Muscle layer of duodenum (tissue), 2 donors: ENCODE measurements around the gene BRME1.

Experiments used
- H3K27ac ChIP-seq: one replicate; pipeline ENCODE4 v1.7.0; 2013; ENCODE audit warnings: mild to moderate bottlenecking, low read length
- H3K27me3 ChIP-seq: one replicate; pipeline ENCODE4 v1.7.0; 2013; ENCODE audit warnings: low read depth, mild to moderate bottlenecking, control low read depth, low read length
- H3K36me3 ChIP-seq, 2 donors: one replicate each; pipeline ENCODE4 v1.7.0; 2013; ENCODE audit warnings: low read length in 2 of 2, control low read depth in 1 of 2, mild to moderate bottlenecking in 1 of 2; ENCODE audit not compliant: insufficient read depth in 2 of 2, control insufficient read depth in 1 of 2
- H3K4me1 ChIP-seq, 2 donors: one replicate each; pipeline ENCODE4 v1.7.0; 2013; ENCODE audit warnings: low read length in 2 of 2, mild to moderate bottlenecking in 2 of 2, control low read depth in 1 of 2, moderate library complexity in 1 of 2; ENCODE audit not compliant: insufficient read depth in 2 of 2, control insufficient read depth in 1 of 2
- H3K4me3 ChIP-seq, 2 donors: one replicate each; pipeline ENCODE4 v1.7.0; 2013; ENCODE audit warnings: low read length in 2 of 2, low read depth in 1 of 2, mild to moderate bottlenecking in 1 of 2
- H3K9me3 ChIP-seq, 2 donors: one replicate each; pipeline ENCODE4 v1.7.0; 2013; ENCODE audit warnings: low read length in 2 of 2, control low read depth in 1 of 2, mild to moderate bottlenecking in 1 of 2; ENCODE audit not compliant: control insufficient read depth in 1 of 2
- donor health status: healthy.

Gene BRME1

GRCh38 chr19:13885826-13886365, 20.0 kb downstream of the BRME1 start:
- H3K4me1 ChIP-seq = peaks cover 3 to 17% of the 10 kb centered on the region in 2 donors
- no peak overlapping the region for H3K4me3 ChIP-seq
- no peaks in the 10 kb centered on the region for H3K9me3 ChIP-seq
- H3K36me3 ChIP-seq = no peaks in the 10 kb centered on the region
- no peak overlapping the region for H3K27ac ChIP-seq
- no peaks in the 10 kb centered on the region for H3K27me3 ChIP-seq

DNA sequence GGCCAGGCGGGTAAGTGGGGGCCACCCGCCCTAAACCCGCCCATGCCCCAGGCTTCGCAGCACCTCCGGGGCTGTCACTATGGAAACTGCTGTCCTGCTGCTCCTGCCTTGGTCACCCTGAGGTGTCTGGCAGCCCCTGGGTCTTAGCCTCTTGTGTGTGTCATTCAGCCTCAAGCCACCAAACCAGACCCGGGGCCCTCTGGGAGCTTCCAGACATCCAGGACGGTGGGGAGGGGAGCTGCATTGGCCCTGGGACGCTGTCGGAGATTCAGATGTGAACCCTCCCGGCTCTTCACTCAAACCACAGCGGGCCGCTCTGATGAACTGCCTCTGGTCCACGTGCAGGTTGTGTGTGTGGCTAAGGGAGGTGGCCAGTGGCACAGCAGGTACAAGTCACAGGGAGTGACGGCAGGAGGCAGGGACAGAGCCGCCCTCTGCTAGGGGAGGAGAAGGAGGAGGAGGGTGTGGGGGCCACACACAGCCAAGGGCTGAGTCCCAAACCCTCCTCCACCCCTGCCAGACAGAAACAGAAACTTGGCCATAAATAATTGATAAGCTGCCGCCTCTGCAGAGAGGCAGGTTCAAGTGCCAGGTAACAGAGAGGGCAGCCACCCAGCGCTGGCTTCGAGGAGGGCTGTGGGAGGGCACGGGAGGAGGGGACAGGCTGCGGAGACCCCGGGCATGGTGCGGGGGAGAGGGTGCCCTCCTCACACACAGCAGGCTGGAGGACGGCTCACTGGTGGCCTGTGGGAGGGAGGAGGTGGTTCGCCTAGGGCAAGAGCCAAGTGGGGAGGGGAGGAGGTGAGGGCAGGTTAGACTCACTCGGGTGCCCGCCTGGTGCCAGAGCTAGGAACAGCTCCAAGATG, 21.0 kb downstream of the BRME1 start:
- H3K27ac ChIP-seq = no peak overlapping the region
- H3K4me1 ChIP-seq = peaks cover 10 to 23% of the 10 kb centered on the region in 2 donors
- no peak overlapping the region for H3K4me3 ChIP-seq
- H3K27me3 ChIP-seq = no peaks in the 10 kb centered on the region
- H3K36me3 ChIP-seq = no peaks in the 10 kb centered on the region
- H3K9me3 ChIP-seq = no peaks in the 10 kb centered on the region

- no peaks in the 10 kb centered on the region for H3K36me3 ChIP-seq
- H3K4me1 ChIP-seq = peaks cover 10 to 28% of the 10 kb centered on the region in 2 donors
Observed at GRCh38 chr19:13883516-13884064, 22.3 kb downstream of the BRME1 start.

DNA sequence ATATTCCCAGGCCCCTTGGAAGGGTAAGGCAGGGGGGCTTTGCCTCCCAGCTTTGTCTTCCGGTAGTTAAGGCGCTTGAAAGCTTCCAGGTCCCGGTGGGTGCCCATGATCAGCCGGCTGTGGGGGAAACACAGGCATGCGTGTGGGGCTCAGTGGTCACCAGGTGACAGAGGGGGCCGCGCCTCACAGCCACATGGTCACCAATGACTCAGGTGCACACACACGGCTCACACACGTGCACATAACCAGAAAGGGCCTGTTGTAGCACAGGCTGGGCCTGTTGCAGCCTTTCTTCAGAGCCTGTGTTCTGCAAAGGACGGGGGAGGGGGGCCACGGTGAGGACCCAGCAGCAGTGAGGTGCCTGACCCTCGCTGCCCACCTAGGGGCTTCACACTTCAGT, 23.1 kb downstream of the BRME1 start:
- no peak overlapping the region for H3K4me3 ChIP-seq
- H3K9me3 ChIP-seq = no peaks in the 10 kb centered on the region
- H3K27me3 ChIP-seq = no peaks in the 10 kb centered on the region
- H3K36me3 ChIP-seq = no peaks in the 10 kb centered on the region
- H3K4me1 ChIP-seq = peaks cover 10 to 28% of the 10 kb centered on the region in 2 donors
- H3K27ac ChIP-seq = no peak overlapping the region

More at GRCh38 chr19:13883516-13884064, 22.3 kb downstream of the BRME1 start:
- H3K4me3 ChIP-seq = no peak overlapping the region
- H3K9me3 ChIP-seq = no peaks in the 10 kb centered on the region
- no peaks in the 10 kb centered on the region for H3K27me3 ChIP-seq
- no peak overlapping the region for H3K27ac ChIP-seq

DNA sequence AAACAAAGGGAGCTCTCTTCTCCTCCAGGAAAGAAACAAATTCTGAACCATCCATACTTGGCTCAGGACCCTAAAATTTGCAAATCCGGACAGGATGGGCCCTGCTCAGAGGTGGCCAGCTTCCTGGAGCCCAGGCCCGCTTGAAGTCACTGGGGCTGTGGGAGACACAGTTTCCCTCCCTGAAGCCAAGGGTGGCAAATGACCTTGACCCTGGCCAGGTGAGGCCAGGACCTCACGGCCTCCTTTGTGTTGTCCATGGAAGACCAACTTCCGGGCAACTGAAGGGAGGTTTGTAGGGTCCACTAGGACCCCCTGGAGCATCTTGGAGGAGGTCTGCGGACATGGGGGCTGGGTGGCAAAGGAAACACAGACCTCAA, 23.5 kb downstream of the BRME1 start:
- Histone ChIP-seq H3K27me3 (no peaks in the 10 kb centered on the region), H3K9me3 (no peaks in the 10 kb centered on the region), H3K27ac (no peak overlapping the region), H3K4me3 (no peak overlapping the region), H3K4me1 (peaks cover 9 to 28% of the 10 kb centered on the region in 2 donors), H3K36me3 (no peaks in the 10 kb centered on the region)

DNA sequence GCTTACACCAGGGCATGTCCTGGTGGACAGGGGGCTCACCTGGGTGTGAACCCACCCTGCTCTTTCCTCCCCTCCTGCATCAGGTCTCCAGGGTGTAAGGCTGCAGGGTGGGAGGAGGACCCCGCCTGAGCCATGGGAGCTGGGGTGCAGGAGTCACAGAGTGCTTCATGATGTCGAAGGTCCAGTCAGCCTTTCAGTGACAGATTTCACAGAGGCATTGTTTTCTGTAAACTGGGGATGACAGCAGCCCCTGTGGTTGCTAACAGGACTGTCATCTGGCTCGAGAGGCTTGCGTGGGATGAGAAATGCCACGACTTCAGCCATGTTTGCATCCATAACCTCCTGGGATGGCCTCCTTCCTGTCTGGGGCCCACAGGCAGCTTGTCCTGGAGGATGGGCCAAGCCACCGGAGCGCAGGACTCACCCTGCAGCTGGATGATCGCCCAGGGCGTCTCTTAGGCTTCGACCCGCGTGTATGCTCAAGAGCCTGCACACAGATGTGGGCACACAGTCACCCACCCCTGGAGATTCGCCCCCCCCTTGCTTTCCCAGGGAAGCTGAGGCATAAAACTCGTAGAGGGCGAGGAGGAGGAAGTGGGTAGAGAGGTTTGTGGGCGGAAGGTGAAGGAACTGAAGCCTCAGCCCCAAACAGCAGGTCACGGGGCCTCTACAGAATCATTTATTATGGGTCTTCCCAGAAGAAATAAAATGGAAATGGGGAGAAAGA, 24.1 kb downstream of the BRME1 start:
- no peak overlapping the region for H3K27ac ChIP-seq
- peaks cover 7 to 28% of the 10 kb centered on the region in 2 donors for H3K4me1 ChIP-seq
- no peaks in the 10 kb centered on the region for H3K9me3 ChIP-seq
- no peak overlapping the region for H3K4me3 ChIP-seq
- H3K27me3 ChIP-seq = no peaks in the 10 kb centered on the region
- H3K36me3 ChIP-seq = no peaks in the 10 kb centered on the region

GRCh38 chr19:13881251-13881691, 24.6 kb downstream of the BRME1 start:
- Histone ChIP-seq H3K36me3 (no peaks in the 10 kb centered on the region), H3K27ac (no peak overlapping the region), H3K4me3 (no peak overlapping the region), H3K9me3 (no peaks in the 10 kb centered on the region), H3K27me3 (no peaks in the 10 kb centered on the region), H3K4me1 (peaks cover 7 to 28% of the 10 kb centered on the region in 2 donors)

GRCh38 chr19:13880059-13881043, 25.6 kb downstream of the BRME1 start:
- Histone ChIP-seq H3K36me3 (no peaks in the 10 kb centered on the region), H3K9me3 (no peaks in the 10 kb centered on the region), H3K4me3 (peak overlapping the region; percentile 26 to 39), H3K27me3 (no peaks in the 10 kb centered on the region), H3K4me1 (peaks cover 7 to 28% of the 10 kb centered on the region in 2 donors), H3K27ac (peak overlapping the region; percentile 65)

DNA sequence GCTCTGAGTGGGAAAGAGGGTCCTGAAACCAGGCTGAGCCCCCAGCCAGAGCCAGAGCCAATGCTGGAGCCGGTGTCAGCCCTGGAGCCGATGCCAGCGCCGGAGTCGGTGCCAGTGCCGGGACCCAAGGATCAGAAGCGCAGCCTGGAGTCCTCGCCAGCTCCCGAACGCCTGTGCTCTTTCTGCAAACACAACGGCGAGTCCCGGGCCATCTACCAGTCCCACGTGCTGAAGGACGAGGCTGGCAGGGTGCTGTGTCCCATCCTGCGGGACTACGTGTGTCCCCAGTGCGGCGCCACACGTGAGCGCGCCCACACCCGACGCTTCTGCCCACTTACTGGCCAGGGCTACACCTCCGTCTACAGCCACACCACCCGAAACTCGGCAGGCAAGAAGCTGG, 28.6 kb downstream of the BRME1 start:
- no peak overlapping the region for H3K27ac ChIP-seq
- no peaks in the 10 kb centered on the region for H3K9me3 ChIP-seq
- H3K27me3 ChIP-seq = no peaks in the 10 kb centered on the region
- H3K36me3 ChIP-seq = no peaks in the 10 kb centered on the region
- H3K4me1 ChIP-seq = peaks cover 7 to 33% of the 10 kb centered on the region in 2 donors
- no peak overlapping the region for H3K4me3 ChIP-seq

- Histone ChIP-seq H3K9me3 (no peaks in the 10 kb centered on the region), H3K27me3 (no peaks in the 10 kb centered on the region), H3K27ac (no peak within 1 kb of the TSS), H3K4me1 (peaks cover 7 to 30% of the 10 kb centered on the region in 2 donors), H3K36me3 (no peaks in the 10 kb centered on the region), H3K4me3 (no peak within 1 kb of the TSS)
Observed at GRCh38 chr19:13876834-13877233, 29.1 kb downstream of the BRME1 start, which contains the start of gene NANOS3. Gene NANOS3 (plus strand): TSS chr19:13877134. CDS start chr19:13877249, 115 bp downstream.
